GM19372 (cell line): ENCODE measurements around the gene SNX5.
A peak's percentile ranks its signal among the peaks of the same experiment; 100 is the strongest.

Source experiments
- ATAC-seq: cut with Tn5 transposase; IDR thresholded peaks from one replicate; pipeline ENCODE4 v1.9.1; 2021; ENCODE audit warnings: mild to moderate bottlenecking, low read depth, moderate library complexity; ENCODE audit not compliant: unreplicated experiment

Gene SNX5

GRCh38 chr20:17941826-17942196, 26.8 kb downstream of the SNX5 start:
- ATAC-seq = no peak

- ATAC-seq = no peak
Observed at GRCh38 chr20:17941087-17941825, 27.3 kb downstream of the SNX5 start.

GRCh38 chr20:17940224-17940971, 28.2 kb downstream of the SNX5 start:
- ATAC-seq = no peak

GRCh38 chr20:17939622-17940223, 28.9 kb downstream of the SNX5 start:
- ATAC-seq = no peak

- peak; percentile 69 for ATAC-seq
Observed at GRCh38 chr20:17938871-17939619, 29.5 kb downstream of the SNX5 start.

- ATAC-seq = no peak
Observed at GRCh38 chr20:17936761-17937732, 31.5 kb downstream of the SNX5 start.

GRCh38 chr20:17936286-17936760, 32.3 kb downstream of the SNX5 start:
- ATAC-seq = no peak

- ATAC-seq = no peak
Observed at GRCh38 chr20:17935761-17936160, 32.8 kb downstream of the SNX5 start.

GRCh38 chr20:17935186-17935585, 33.4 kb downstream of the SNX5 start:
- ATAC-seq = no peak

- no peak for ATAC-seq
Observed at GRCh38 chr20:17934141-17934862, 34.3 kb downstream of the SNX5 start.

GRCh38 chr20:17933711-17934110, 34.9 kb downstream of the SNX5 start:
- ATAC-seq = no peak

GRCh38 chr20:17933121-17933520, 35.5 kb downstream of the SNX5 start:
- no peak for ATAC-seq

- ATAC-seq = no peak
Observed at GRCh38 chr20:17932396-17932795, 36.2 kb downstream of the SNX5 start.

GRCh38 chr20:17931513-17931912, 37.1 kb downstream of the SNX5 start:
- no peak for ATAC-seq

GRCh38 chr20:17928633-17929311, 39.8 kb downstream of the SNX5 start:
- no peak for ATAC-seq

- ATAC-seq = no peak
Observed at GRCh38 chr20:17928211-17928611, 40.4 kb downstream of the SNX5 start.

- no peak for ATAC-seq
Observed at GRCh38 chr20:17925940-17926300, 42.7 kb downstream of the SNX5 start.

- ATAC-seq = no peak
Observed at GRCh38 chr20:17925141-17925939, 43.3 kb downstream of the SNX5 start.
